Endodermal cell (in vitro differentiated cells): ENCODE measurements around the gene GATAD2B. TPM values are rescaled to one million over a fixed set of nuclear protein-coding genes. Genes with fewer than 3 reads are reported as not detected.

ENCODE experiments used
- DNase-seq: peaks from one replicate; pipeline ENCODE4 v3.0.0-alpha.2; 2017
- H3K27ac ChIP-seq: 2 replicates; pipeline ENCODE4 v1.5.1; 2013; ENCODE audit warnings: mild to moderate bottlenecking, low read depth, low read length, moderate library complexity
- H3K27me3 ChIP-seq: 2 replicates; pipeline ENCODE4 v1.6.1; 2013; ENCODE audit warnings: mild to moderate bottlenecking, low read length, moderate library complexity; ENCODE audit not compliant: insufficient read depth, control insufficient read depth, poor library complexity, severe bottlenecking
- H3K36me3 ChIP-seq: 2 replicates; pipeline ENCODE4 v1.7.0; 2013; ENCODE audit warnings: mild to moderate bottlenecking, low read length, moderate library complexity; ENCODE audit not compliant: control insufficient read depth, insufficient read depth
- H3K4me1 ChIP-seq: one replicate; pipeline ENCODE4 v1.7.0; 2013; ENCODE audit warnings: low read length; ENCODE audit not compliant: control insufficient read depth, insufficient read depth
- H3K4me3 ChIP-seq: 2 replicates; pipeline ENCODE4 v1.5.1; 2013; ENCODE audit warnings: mild to moderate bottlenecking, low read length, moderate library complexity
- H3K9ac ChIP-seq: 2 replicates; pipeline ENCODE4 v1.6.1; 2013; ENCODE audit warnings: mild to moderate bottlenecking, low read length, moderate library complexity; ENCODE audit not compliant: poor library complexity, severe bottlenecking; ENCODE audit errors: extremely low read depth
- H3K9me3 ChIP-seq: 2 replicates; pipeline ENCODE4 v1.6.1; 2013; ENCODE audit warnings: mild to moderate bottlenecking, low read length, moderate library complexity; ENCODE audit not compliant: control insufficient read depth
- H3K27ac Mint-ChIP-seq: 2 replicates; pipeline ENCODE4 v1.8.0; 2020; ENCODE audit warnings: mixed read lengths
- H3K27me3 Mint-ChIP-seq: 2 replicates; pipeline ENCODE4 v1.8.0; 2021; ENCODE audit warnings: mild to moderate bottlenecking, mixed read lengths; ENCODE audit not compliant: insufficient read depth
- H3K36me3 Mint-ChIP-seq: 2 replicates; pipeline ENCODE4 v1.8.0; 2020; ENCODE audit warnings: low read depth, mixed read lengths
- H3K4me1 Mint-ChIP-seq: 2 replicates; pipeline ENCODE4 v1.8.0; 2020; ENCODE audit warnings: mixed read lengths
- H3K4me3 Mint-ChIP-seq: 2 replicates; pipeline ENCODE4 v1.8.0; 2020; ENCODE audit warnings: mild to moderate bottlenecking, moderate library complexity, mixed read lengths
- H3K9me3 Mint-ChIP-seq: 2 replicates; pipeline ENCODE4 v1.8.0; 2020; ENCODE audit warnings: mild to moderate bottlenecking, mixed read lengths
- whole genome bisulfite sequencing, 2 experiments: methylation state at CpG; one replicate each; pipeline versions ENCODE4 v1.1.5 to v1.1.7; 2013; ENCODE audit warnings: missing lambda C conversion rate in 2 of 2, mixed read lengths in 1 of 2; ENCODE audit not compliant: insufficient coverage in 1 of 2, insufficient read length in 1 of 2; 5-methylcytosine and 5-hydroxymethylcytosine counted together
- total RNA-seq, 2 donors: library from RNA; stranded (reverse); fragmentation: NEBNext Ultra II Directional in 1 of 2; extraction: Animal tissue kit (Norgen Biotek cat#: 25700) in 1 of 2; gene quantifications; 2 replicates in 1 of 2; 3 replicates in 1 of 2; pipeline ENCODE4 v1.2.1, GENCODE V29; 2021
- TF ChIP-seq, protein P1 (sequence below): fragments of 200-600 bp; sonication (generic); conservative IDR thresholded peaks from 2 replicates; pipeline ENCODE4 v1.5.0; 2021; ENCODE audit warnings: antibody characterized with exemption, mild to moderate bottlenecking

GATAD2B gene
- total RNA-seq, 2 donors from 2014 or later: 45.2 to 51.2 TPM

DNA sequence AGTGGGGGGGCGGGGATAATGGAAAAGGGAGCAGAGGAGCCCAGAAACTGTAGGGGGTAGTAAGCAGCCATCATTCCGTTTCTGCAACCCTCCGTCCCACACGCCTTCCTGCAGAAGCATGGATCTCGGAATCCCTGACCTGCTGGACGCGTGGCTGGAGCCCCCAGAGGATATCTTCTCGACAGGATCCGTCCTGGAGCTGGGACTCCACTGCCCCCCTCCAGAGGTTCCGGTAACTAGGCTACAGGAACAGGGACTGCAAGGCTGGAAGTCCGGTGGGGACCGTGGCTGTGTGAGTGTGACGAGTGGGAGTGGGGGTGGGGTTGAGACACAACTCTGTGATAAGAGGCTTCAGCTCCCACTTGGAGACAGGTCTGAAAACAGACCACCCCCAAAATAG lies 45.6 kb upstream of the GATAD2B start:
- H3K4me3 Mint-ChIP-seq: peak overlapping the region; percentile 89
- peak overlapping the region; percentile 76 for H3K9ac ChIP-seq
- DNase-seq: no peak
- peak overlapping the region; percentile 96 for H3K27ac Mint-ChIP-seq
- peaks cover 24% of the 10 kb centered on the region for H3K4me1 Mint-ChIP-seq
- no peaks in the 10 kb centered on the region for H3K9me3 Mint-ChIP-seq
- peak overlapping the region; percentile 97 for H3K4me3 ChIP-seq
- no peaks in the 10 kb centered on the region for H3K27me3 Mint-ChIP-seq
- peak overlapping the region; percentile 97 for H3K27ac ChIP-seq
- no peaks in the 10 kb centered on the region for H3K9me3 ChIP-seq
- 65 to 100% methylated on average over 1 to 13 of the region's 13 CpGs for WGBS, 2 experiments
- H3K27me3 ChIP-seq: no peaks in the 10 kb centered on the region
- H3K36me3 Mint-ChIP-seq: peaks cover 6% of the 10 kb centered on the region
- H3K36me3 ChIP-seq: peaks cover 5% of the 10 kb centered on the region
- TF ChIP-seq, protein P1, sequence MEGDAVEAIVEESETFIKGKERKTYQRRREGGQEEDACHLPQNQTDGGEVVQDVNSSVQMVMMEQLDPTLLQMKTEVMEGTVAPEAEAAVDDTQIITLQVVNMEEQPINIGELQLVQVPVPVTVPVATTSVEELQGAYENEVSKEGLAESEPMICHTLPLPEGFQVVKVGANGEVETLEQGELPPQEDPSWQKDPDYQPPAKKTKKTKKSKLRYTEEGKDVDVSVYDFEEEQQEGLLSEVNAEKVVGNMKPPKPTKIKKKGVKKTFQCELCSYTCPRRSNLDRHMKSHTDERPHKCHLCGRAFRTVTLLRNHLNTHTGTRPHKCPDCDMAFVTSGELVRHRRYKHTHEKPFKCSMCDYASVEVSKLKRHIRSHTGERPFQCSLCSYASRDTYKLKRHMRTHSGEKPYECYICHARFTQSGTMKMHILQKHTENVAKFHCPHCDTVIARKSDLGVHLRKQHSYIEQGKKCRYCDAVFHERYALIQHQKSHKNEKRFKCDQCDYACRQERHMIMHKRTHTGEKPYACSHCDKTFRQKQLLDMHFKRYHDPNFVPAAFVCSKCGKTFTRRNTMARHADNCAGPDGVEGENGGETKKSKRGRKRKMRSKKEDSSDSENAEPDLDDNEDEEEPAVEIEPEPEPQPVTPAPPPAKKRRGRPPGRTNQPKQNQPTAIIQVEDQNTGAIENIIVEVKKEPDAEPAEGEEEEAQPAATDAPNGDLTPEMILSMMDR: no peak
- no peaks in the 10 kb centered on the region for H3K4me1 ChIP-seq

DNA sequence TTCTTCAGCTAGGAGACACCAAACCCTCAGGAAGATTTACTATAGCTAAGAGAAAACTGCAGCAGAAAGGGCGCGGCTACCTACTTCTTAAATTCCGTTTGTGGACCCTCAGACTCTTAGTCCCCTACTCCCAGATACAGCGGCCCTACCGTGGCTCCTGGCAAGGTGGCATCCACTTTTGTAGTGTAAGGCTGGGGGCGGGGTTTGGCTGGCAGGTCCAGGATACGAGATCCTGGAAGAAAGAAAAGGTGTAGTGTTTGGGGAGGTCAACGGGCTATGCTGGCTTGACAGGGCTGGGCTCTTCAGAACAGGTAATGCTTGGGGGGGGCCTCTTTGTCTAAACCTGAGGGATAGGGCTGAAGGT lies 45.2 kb upstream of the GATAD2B start:
- Histone ChIP-seq H3K9me3 (no peaks in the 10 kb centered on the region), H3K36me3 (peaks cover under 1% of the 10 kb centered on the region), H3K27me3 (no peaks in the 10 kb centered on the region), H3K27ac (peak overlapping the region; percentile 97), H3K9ac (peak overlapping the region; percentile 76), H3K4me1 (no peaks in the 10 kb centered on the region), H3K4me3 (peak overlapping the region; percentile 97)
- Mint-ChIP-seq H3K4me1 (peaks cover 24% of the 10 kb centered on the region), H3K36me3 (peaks cover 6% of the 10 kb centered on the region), H3K27me3 (no peaks in the 10 kb centered on the region), H3K27ac (peak overlapping the region; percentile 96), H3K9me3 (no peaks in the 10 kb centered on the region), H3K4me3 (peak overlapping the region; percentile 89)
- 26% methylated on average over 8 of the region's 8 CpGs; no CpG with 5 or more reads in 1 of the 2 experiments for WGBS, 2 experiments
- DNase-seq: peak; percentile 80
- TF ChIP-seq, protein P1: peak; percentile 10

DNA sequence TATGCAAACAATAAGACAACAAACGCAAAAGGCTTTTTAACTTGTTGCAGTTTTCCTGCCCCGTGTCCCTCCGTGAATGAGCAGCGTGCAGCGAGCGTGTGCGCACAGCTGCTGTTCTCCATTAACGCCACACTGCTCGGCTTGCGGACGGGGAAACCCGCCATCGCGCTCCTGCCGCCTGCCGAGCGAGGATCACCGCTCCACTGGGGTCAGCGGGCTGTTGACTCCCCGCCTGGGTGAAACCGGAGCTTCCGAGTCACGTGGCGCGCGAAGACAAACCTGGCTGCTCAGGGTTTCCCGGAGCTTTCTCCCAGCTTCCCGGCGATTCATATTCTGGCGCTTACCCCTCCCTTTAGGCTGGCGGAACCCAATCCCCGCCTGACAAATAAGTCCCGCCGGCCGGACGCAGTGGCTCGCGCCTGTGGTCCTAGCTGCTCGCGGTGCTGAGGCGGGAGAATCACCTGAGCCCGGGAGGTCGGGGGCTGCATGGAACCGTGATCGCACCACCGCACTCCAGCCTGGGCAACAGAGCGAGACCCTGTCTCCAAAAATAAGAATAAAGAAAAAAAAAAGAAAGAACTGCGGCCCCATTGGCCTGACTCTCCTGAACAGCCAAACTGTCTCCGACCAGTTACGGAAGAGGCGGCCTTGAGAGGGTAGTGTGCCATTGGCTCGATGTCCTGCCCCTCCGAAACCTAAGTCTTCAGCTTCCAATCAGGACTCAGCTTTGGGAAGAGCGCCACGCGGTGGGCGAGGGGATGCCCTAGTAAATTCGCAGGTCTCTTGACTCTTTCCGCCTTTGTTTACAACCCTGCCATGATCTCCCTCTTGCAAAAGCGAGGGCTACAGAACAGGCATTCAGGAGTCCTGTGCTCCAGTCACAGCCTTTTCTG lies 44.6 kb upstream of the GATAD2B start, which contains the start of gene CREB3L4:
TSS of gene CREB3L4 (plus strand) at position 796 of the 893 bp plus-strand sequence. CDS start 624 bp downstream, outside the sequence.
- Mint-ChIP-seq H3K27ac (peak within 1 kb of the TSS; percentile 96), H3K9me3 (no peaks in the 10 kb centered on the region), H3K4me3 (peak within 1 kb of the TSS; percentile 89), H3K27me3 (no peaks in the 10 kb centered on the region), H3K36me3 (peaks cover 6% of the 10 kb centered on the region), H3K4me1 (peaks cover 28% of the 10 kb centered on the region)
- H3K27me3 ChIP-seq: no peaks in the 10 kb centered on the region
- TF ChIP-seq, protein P1: peak; percentile 63
- H3K9me3 ChIP-seq: no peaks in the 10 kb centered on the region
- peak within 1 kb of the TSS; percentile 76 for H3K9ac ChIP-seq
- WGBS, 2 experiments: 0 to 2% methylated on average over 53 to 60 of the region's 60 CpGs
- peak within 1 kb of the TSS; percentile 97 for H3K4me3 ChIP-seq
- no peaks in the 10 kb centered on the region for H3K4me1 ChIP-seq
- H3K36me3 ChIP-seq: no peaks in the 10 kb centered on the region
- peak within 1 kb of the TSS; percentile 97 for H3K27ac ChIP-seq
- DNase-seq: peak; percentile 97
